ENCODE data around the gene SLIT1.

Gene SLIT1

GRCh38 chr10:97061423-97061822 lies 124.3 kb downstream of the SLIT1 start:
- no peak for DNase-seq

GRCh38 chr10:97060441-97061084 lies 125.2 kb downstream of the SLIT1 start:
- no peak for DNase-seq

- no peak for DNase-seq
Observed at GRCh38 chr10:97059872-97060205, 125.9 kb downstream of the SLIT1 start.

GRCh38 chr10:97059006-97059871 lies 126.5 kb downstream of the SLIT1 start:
- no peak for DNase-seq

GRCh38 chr10:97058521-97058920 lies 127.2 kb downstream of the SLIT1 start:
- no peak for DNase-seq

GRCh38 chr10:97057491-97058235 lies 128.1 kb downstream of the SLIT1 start:
- DNase-seq = no peak

GRCh38 chr10:97056003-97056630 lies 129.6 kb downstream of the SLIT1 start:
- no peak for DNase-seq

GRCh38 chr10:97053276-97053675 lies 132.5 kb downstream of the SLIT1 start:
- DNase-seq = no peak

GRCh38 chr10:97050956-97051496 lies 134.7 kb downstream of the SLIT1 start:
- DNase-seq = no peak

GRCh38 chr10:97050205-97050745 lies 135.5 kb downstream of the SLIT1 start:
- DNase-seq = no peak

GRCh38 chr10:97049670-97050069 lies 136.1 kb downstream of the SLIT1 start:
- no peak for DNase-seq

GRCh38 chr10:97048649-97049427 lies 136.9 kb downstream of the SLIT1 start:
- DNase-seq = no peak

GRCh38 chr10:97047788-97048187 lies 138.0 kb downstream of the SLIT1 start:
- no peak for DNase-seq

GRCh38 chr10:97047083-97047736 lies 138.5 kb downstream of the SLIT1 start:
- no peak for DNase-seq

- DNase-seq = no peak
Observed at GRCh38 chr10:97046456-97047082, 139.2 kb downstream of the SLIT1 start.

- no peak for DNase-seq
Observed at GRCh38 chr10:97043563-97043855, 142.2 kb downstream of the SLIT1 start.

GRCh38 chr10:97042716-97043562 lies 142.8 kb downstream of the SLIT1 start:
- no peak for DNase-seq

- DNase-seq = no peak
Observed at GRCh38 chr10:97042081-97042480, 143.7 kb downstream of the SLIT1 start.

GRCh38 chr10:97040706-97041105 lies 145.1 kb downstream of the SLIT1 start:
- no peak for DNase-seq

- no peak for DNase-seq
Observed at GRCh38 chr10:97040248-97040584, 145.5 kb downstream of the SLIT1 start.
